SK-N-SH (cell line): Measurements from ENCODE around the gene NUDT12. TPM values are rescaled to one million over a fixed set of nuclear protein-coding genes. Genes with fewer than 3 reads are reported as not detected.

Source experiments
- CTCF ChIA-PET: fragments of 300-600, 350-600 bp; formaldehyde crosslinking; extraction: SDS; loops from one replicate; lab custom pipeline; 2021; lab: Yijun Ruan, JAX
- POLR2A ChIA-PET: fragments of 350-600 bp; sonication (Branson Sonifier 250); formaldehyde crosslinking; extraction: SDS; loops from one replicate; lab custom pipeline; 2020; ENCODE audit warnings: antibody characterized with exemption, inconsistent platforms; lab: Yijun Ruan, JAX
- DNase-seq: peaks from one replicate; pipeline ENCODE4 v3.0.0; 2012
- H2AFZ ChIP-seq: fragments of 200-600 bp; sonication (generic); 2 replicates; pipeline ENCODE4 v1.8.1; 2016; ENCODE audit warnings: antibody characterized with exemption, mild to moderate bottlenecking, low read depth
- H3F3A ChIP-seq: fragments of 200-600 bp; sonication (generic); replicated peaks from 2 replicates; pipeline ENCODE3; 2016; ENCODE audit warnings: antibody characterized with exemption, mild to moderate bottlenecking; ENCODE audit not compliant: insufficient read depth
- H3K27ac ChIP-seq, 2 experiments: fragments of 200-500 bp in 1 of 2; fragments of 200-600 bp in 1 of 2; sonication (Bioruptor generic) in 1 of 2; sonication (generic), shearing (Covaris generic) in 1 of 2; 2 replicates each; pipeline versions ENCODE4 v1.5.1 to v1.6.1; 2014 to 2016; ENCODE audit warnings: low read depth in 2 of 2, inconsistent platforms in 1 of 2, low read length in 1 of 2, mild to moderate bottlenecking in 1 of 2, mixed read lengths in 1 of 2
- H3K27me3 ChIP-seq: fragments of 200-600 bp; sonication (generic), shearing (Covaris generic); 2 replicates; pipeline ENCODE4 v1.6.1; 2016; ENCODE audit warnings: mixed run types; ENCODE audit not compliant: insufficient read depth
- H3K36me3 ChIP-seq, 2 experiments: fragments of 200-500 bp in 1 of 2; fragments of 200-600 bp in 1 of 2; sonication (Bioruptor generic) in 1 of 2; sonication (generic) in 1 of 2; replicated peaks in 1 of 2; 2 replicates each; pipeline versions ENCODE3 to v1.5.1; 2014 to 2016; ENCODE audit warnings: low read length in 1 of 2, mild to moderate bottlenecking in 1 of 2; ENCODE audit not compliant: insufficient read depth in 2 of 2, control insufficient read depth in 1 of 2
- H3K4me1 ChIP-seq, 2 experiments: fragments of 200-500 bp in 1 of 2; fragments of 200-600 bp in 1 of 2; sonication (Bioruptor generic) in 1 of 2; sonication (generic), shearing (Covaris generic) in 1 of 2; 2 replicates each; pipeline versions ENCODE4 v1.5.1 to v1.6.1; 2014 to 2016; ENCODE audit warnings: low read depth in 1 of 2, low read length in 1 of 2, mixed run types in 1 of 2; ENCODE audit not compliant: insufficient read depth in 2 of 2, control insufficient read depth in 1 of 2
- H3K4me2 ChIP-seq: fragments of 200-600 bp; sonication (generic), shearing (Covaris generic); 2 replicates; pipeline ENCODE4 v1.6.1; 2017; ENCODE audit warnings: mixed run types
- H3K4me3 ChIP-seq, 2 experiments: fragments of 200-500 bp in 1 of 2; fragments of 200-600 bp in 1 of 2; sonication (Bioruptor generic) in 1 of 2; sonication (generic), shearing (Covaris generic) in 1 of 2; 2 replicates each; pipeline versions ENCODE4 v1.5.1 to v1.8.1; 2014 to 2016; ENCODE audit warnings: low read depth in 2 of 2, inconsistent platforms in 1 of 2, low read length in 1 of 2, mild to moderate bottlenecking in 1 of 2, mixed read lengths in 1 of 2, moderate library complexity in 1 of 2
- H3K79me2 ChIP-seq: fragments of 200-600 bp; sonication (generic); 2 replicates; pipeline ENCODE4 v1.8.1; 2017; ENCODE audit warnings: mild to moderate bottlenecking; ENCODE audit not compliant: insufficient read depth
- H3K9ac ChIP-seq: fragments of 200-600 bp; sonication (generic); 2 replicates; pipeline ENCODE4 v1.6.1; 2017; ENCODE audit warnings: mixed run types
- H3K9me2 ChIP-seq: fragments of 200-600 bp; sonication (generic); 2 replicates; pipeline ENCODE4 v1.6.1; 2017; ENCODE audit warnings: mixed run types
- H3K9me3 ChIP-seq: fragments of 200-600 bp; sonication (generic); 2 replicates; pipeline ENCODE4 v1.6.1; 2017; ENCODE audit warnings: mixed run types, mild to moderate bottlenecking, moderate library complexity
- H4K20me1 ChIP-seq: fragments of 200-600 bp; sonication (generic); 2 replicates; pipeline ENCODE4 v1.6.1; 2017; ENCODE audit warnings: mild to moderate bottlenecking, mixed run types; ENCODE audit not compliant: insufficient read depth
- CHD2 ChIP-seq: fragments of 150-350 bp; IDR thresholded peaks from 2 replicates; pipeline ENCODE4 v1.6.1; 2018; ENCODE audit warnings: low read length; ENCODE audit not compliant: partially characterized antibody
- ELF1 ChIP-seq: IDR thresholded peaks from 2 replicates; pipeline ENCODE4 v1.4.0; 2012
- EP300 ChIP-seq, 2 experiments: IDR thresholded peaks; 2 replicates each; pipeline versions ENCODE4 v1.4.0 to v1.6.1; 2012; ENCODE audit warnings: borderline replicate concordance in 1 of 2, low read depth in 1 of 2, low read length in 1 of 2
- EZH2phosphoT487 ChIP-seq: fragments of 200-600 bp; sonication (generic); IDR thresholded peaks from 2 replicates; pipeline ENCODE4 v1.6.1; 2017; ENCODE audit warnings: low read depth, mixed run types, mild to moderate bottlenecking, antibody characterized with exemption, moderate library complexity, borderline replicate concordance
- FOXJ3 ChIP-seq: sonication (generic); formaldehyde crosslinking; IDR thresholded peaks from 2 replicates; pipeline ENCODE4 v1.5.1; 2020; ENCODE audit warnings: mild to moderate bottlenecking, missing genetic modification reagents
- FOXM1 ChIP-seq: IDR thresholded peaks from 2 replicates; pipeline ENCODE4 v1.4.0; 2012; ENCODE audit warnings: low read depth, mild to moderate bottlenecking
- GABPA ChIP-seq: IDR thresholded peaks from 2 replicates; pipeline ENCODE4 v1.4.0; 2012; ENCODE audit warnings: low read depth, mild to moderate bottlenecking
- IRF3 ChIP-seq: fragments of 150-350 bp; IDR thresholded peaks from 2 replicates; pipeline ENCODE4 v1.6.1; 2016; ENCODE audit warnings: mild to moderate bottlenecking, low read depth, low read length
- JUND ChIP-seq: IDR thresholded peaks from 2 replicates; pipeline ENCODE4 v1.4.0; 2012
- MEF2A ChIP-seq: IDR thresholded peaks from 2 replicates; pipeline ENCODE4 v1.4.0; 2012; ENCODE audit warnings: low read depth, borderline replicate concordance
- NFIC ChIP-seq: IDR thresholded peaks from 2 replicates; pipeline ENCODE4 v1.4.0; 2012; ENCODE audit warnings: borderline replicate concordance
- POLR2AphosphoS5 ChIP-seq: IDR thresholded peaks from 2 replicates; pipeline ENCODE4 v1.6.1; 2012; ENCODE audit warnings: low read depth, low read length
- RCOR1 ChIP-seq: fragments of 150-350 bp; IDR thresholded peaks from 2 replicates; pipeline ENCODE4 v1.6.1; 2017; ENCODE audit warnings: antibody characterized with exemption, low read length
- SIN3A ChIP-seq: IDR thresholded peaks from 2 replicates; pipeline ENCODE4 v1.6.1; 2012; ENCODE audit warnings: low read depth, mild to moderate bottlenecking, low read length, moderate library complexity, borderline replicate concordance
- TCF12 ChIP-seq: IDR thresholded peaks from 2 replicates; pipeline ENCODE4 v1.4.0; 2012
- TEAD4 ChIP-seq: IDR thresholded peaks from 2 replicates; pipeline ENCODE4 v1.4.0; 2012; ENCODE audit warnings: mild to moderate bottlenecking, borderline replicate concordance; ENCODE audit not compliant: insufficient read depth
- USF1 ChIP-seq: IDR thresholded peaks from 2 replicates; pipeline ENCODE4 v1.4.0; 2012; ENCODE audit warnings: low read depth, borderline replicate concordance
- WGBS: methylation state at CpG from one replicate; pipeline ENCODE4 v1.1.6; 2017; ENCODE audit warnings: low lambda C conversion rate; 5-methylcytosine and 5-hydroxymethylcytosine counted together
- polyA plus RNA-seq, 3 experiments: library from polyadenylated mRNA; depleted of rRNA; stranded (reverse); fragments of >200 nt; gene quantifications; 2 replicates each; pipeline ENCODE4 v1.2.3, GENCODE V29; 2012
- TF ChIP-seq, protein P1 (sequence below): IDR thresholded peaks from 2 replicates; pipeline ENCODE4 v1.4.0; 2012; ENCODE audit warnings: low read depth
- TF ChIP-seq, protein P2 (sequence below): fragments of 200-600 bp; sonication (generic); IDR thresholded peaks from 2 replicates; pipeline ENCODE4 v1.6.1; 2017; ENCODE audit warnings: antibody characterized with exemption, mild to moderate bottlenecking, moderate library complexity

NUDT12 gene
- polyA plus RNA-seq, 1 of the 3 experiments (the other 2 are of a cell fraction), result 4.9 TPM

GRCh38 chr5:103523319-103523718, 39.3 kb downstream of the NUDT12 start:
- Histone ChIP-seq H2AFZ (no peak overlapping the region), H3K4me3 (no peak overlapping the region), H3K9me2 (no peaks in the 10 kb centered on the region), H3K36me3 (no peaks in the 10 kb centered on the region), H3K4me2 (no peak overlapping the region), H3K4me1 (peaks cover 0 to 2% of the 10 kb centered on the region in 2 experiments; a peak in 1 of 4 replicates), H3K27me3 (no peaks in the 10 kb centered on the region), H3K79me2 (no peaks in the 10 kb centered on the region), H3K27ac (no peak overlapping the region), H3K9me3 (no peaks in the 10 kb centered on the region), H3F3A (no peaks in the 10 kb centered on the region), H4K20me1 (no peaks in the 10 kb centered on the region), H3K9ac (no peak overlapping the region)
- WGBS, result 83% methylated on average over 3 of the region's 3 CpGs
- no peak for DNase-seq
- CTCF ChIA-PET, result no interaction called here
- POLR2A ChIA-PET, result no interaction called here
- no peak for TF ChIP-seq FOXJ3
- no peak for TF ChIP-seq TCF12
- no peak for TF ChIP-seq FOXM1
- no peak for TF ChIP-seq ELF1
- no peak for TF ChIP-seq USF1
- TF ChIP-seq EP300 (IDR thresholded peaks at IDR 0.05; ENCODE audit: borderline replicate concordance in 1 of 2, low read depth in 1 of 2, low read length in 1 of 2), result no peak
- TF ChIP-seq CHD2, result no peak
- TF ChIP-seq MEF2A, result no peak
- TF ChIP-seq NFIC, result no peak
- TF ChIP-seq, protein P1, sequence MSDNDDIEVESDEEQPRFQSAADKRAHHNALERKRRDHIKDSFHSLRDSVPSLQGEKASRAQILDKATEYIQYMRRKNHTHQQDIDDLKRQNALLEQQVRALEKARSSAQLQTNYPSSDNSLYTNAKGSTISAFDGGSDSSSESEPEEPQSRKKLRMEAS, result no peak
- TF ChIP-seq SIN3A, result no peak
- TF ChIP-seq EZH2phosphoT487, result no peak

DNA sequence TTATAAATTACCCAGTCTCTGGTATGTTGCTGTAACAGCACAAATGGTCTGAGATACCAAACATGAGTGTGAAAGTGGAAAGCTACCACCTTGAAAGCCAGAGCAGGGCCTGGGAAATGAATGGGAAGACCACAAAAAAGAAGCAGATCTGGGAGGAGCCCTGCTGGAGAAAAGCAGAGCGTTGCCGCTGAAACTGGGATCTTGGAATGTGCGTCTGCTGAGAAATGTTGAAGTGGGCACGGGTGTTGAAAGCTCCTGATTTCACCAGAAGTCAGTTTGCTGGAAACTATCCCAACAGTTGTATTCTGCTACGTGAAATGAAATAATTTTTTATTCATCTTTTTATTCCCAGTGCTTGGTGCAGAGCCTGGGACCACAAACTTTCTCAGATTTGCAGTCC, 40.0 kb downstream of the NUDT12 start:
- H3K9me3 ChIP-seq, result no peaks in the 10 kb centered on the region
- no peaks in the 10 kb centered on the region for H3K36me3 ChIP-seq
- ChIA-PET CTCF (no interaction called here), POLR2A (no interaction called here)
- H3K9ac ChIP-seq, result no peak overlapping the region
- H3K4me1 ChIP-seq, result peaks cover 0 to 2% of the 10 kb centered on the region in 2 experiments; a peak in 1 of 4 replicates
- H3K4me3 ChIP-seq, result no peak overlapping the region
- H2AFZ ChIP-seq, result no peak overlapping the region
- H3K79me2 ChIP-seq, result no peaks in the 10 kb centered on the region
- no peak overlapping the region for H3K27ac ChIP-seq
- 89% methylated on average over 5 of the region's 5 CpGs for WGBS
- no peak for TF ChIP-seq POLR2AphosphoS5
- no peak for TF ChIP-seq MEF2A
- no peak for DNase-seq
- no peaks in the 10 kb centered on the region for H3K9me2 ChIP-seq
- H4K20me1 ChIP-seq, result no peaks in the 10 kb centered on the region
- H3K4me2 ChIP-seq, result no peak overlapping the region
- no peaks in the 10 kb centered on the region for H3F3A ChIP-seq
- H3K27me3 ChIP-seq, result no peaks in the 10 kb centered on the region

GRCh38 chr5:103519550-103519949, 43.0 kb downstream of the NUDT12 start:
- H3K9me3 ChIP-seq, result no peaks in the 10 kb centered on the region
- no peak overlapping the region for H2AFZ ChIP-seq
- no peaks in the 10 kb centered on the region for H3K9me2 ChIP-seq
- no peaks in the 10 kb centered on the region for H3F3A ChIP-seq
- no peak for DNase-seq
- H3K4me3 ChIP-seq, result no peak overlapping the region
- POLR2A ChIA-PET, result no interaction called here
- H3K79me2 ChIP-seq, result no peaks in the 10 kb centered on the region
- peaks cover 0 to 2% of the 10 kb centered on the region in 2 experiments; a peak in 1 of 4 replicates for H3K4me1 ChIP-seq
- no peak overlapping the region for H3K4me2 ChIP-seq
- no peaks in the 10 kb centered on the region for H3K27me3 ChIP-seq
- no peak overlapping the region for H3K9ac ChIP-seq
- no peaks in the 10 kb centered on the region for H3K36me3 ChIP-seq
- CTCF ChIA-PET, result interaction anchor here (1.1 to 1.6 kb wide), 2 partner anchors 9 kb away, joined by 3 to 4 read pairs; no protein-coding TSS in a partner anchor
- no peak overlapping the region for H3K27ac ChIP-seq
- H4K20me1 ChIP-seq, result no peaks in the 10 kb centered on the region
- WGBS, result 78% methylated on average over 4 of the region's 4 CpGs
- no peak for TF ChIP-seq JUND
- no peak for TF ChIP-seq RCOR1
- no peak for TF ChIP-seq TEAD4
- TF ChIP-seq USF1, result no peak
- no peak for TF ChIP-seq NFIC
- TF ChIP-seq, protein P2, sequence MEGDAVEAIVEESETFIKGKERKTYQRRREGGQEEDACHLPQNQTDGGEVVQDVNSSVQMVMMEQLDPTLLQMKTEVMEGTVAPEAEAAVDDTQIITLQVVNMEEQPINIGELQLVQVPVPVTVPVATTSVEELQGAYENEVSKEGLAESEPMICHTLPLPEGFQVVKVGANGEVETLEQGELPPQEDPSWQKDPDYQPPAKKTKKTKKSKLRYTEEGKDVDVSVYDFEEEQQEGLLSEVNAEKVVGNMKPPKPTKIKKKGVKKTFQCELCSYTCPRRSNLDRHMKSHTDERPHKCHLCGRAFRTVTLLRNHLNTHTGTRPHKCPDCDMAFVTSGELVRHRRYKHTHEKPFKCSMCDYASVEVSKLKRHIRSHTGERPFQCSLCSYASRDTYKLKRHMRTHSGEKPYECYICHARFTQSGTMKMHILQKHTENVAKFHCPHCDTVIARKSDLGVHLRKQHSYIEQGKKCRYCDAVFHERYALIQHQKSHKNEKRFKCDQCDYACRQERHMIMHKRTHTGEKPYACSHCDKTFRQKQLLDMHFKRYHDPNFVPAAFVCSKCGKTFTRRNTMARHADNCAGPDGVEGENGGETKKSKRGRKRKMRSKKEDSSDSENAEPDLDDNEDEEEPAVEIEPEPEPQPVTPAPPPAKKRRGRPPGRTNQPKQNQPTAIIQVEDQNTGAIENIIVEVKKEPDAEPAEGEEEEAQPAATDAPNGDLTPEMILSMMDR, result no peak
- TF ChIP-seq GABPA, result no peak
- TF ChIP-seq, protein P1, result no peak
- no peak for TF ChIP-seq IRF3
